ENCODE results near the gene ZBTB17.
"Not testable (repeated sequence)": the region's sequence is repeated elsewhere in the genome, so short reads cannot be mapped to it uniquely, and the experiment has no call there.

Gene ZBTB17

GRCh38 chr1:16010837-16011236 lies 34.9 kb upstream of the ZBTB17 start:
- no peak for DNase-seq

- no peak for DNase-seq
These were observed 33.8 kb upstream of the ZBTB17 start for GRCh38 chr1:16009678-16010077.

DNA sequence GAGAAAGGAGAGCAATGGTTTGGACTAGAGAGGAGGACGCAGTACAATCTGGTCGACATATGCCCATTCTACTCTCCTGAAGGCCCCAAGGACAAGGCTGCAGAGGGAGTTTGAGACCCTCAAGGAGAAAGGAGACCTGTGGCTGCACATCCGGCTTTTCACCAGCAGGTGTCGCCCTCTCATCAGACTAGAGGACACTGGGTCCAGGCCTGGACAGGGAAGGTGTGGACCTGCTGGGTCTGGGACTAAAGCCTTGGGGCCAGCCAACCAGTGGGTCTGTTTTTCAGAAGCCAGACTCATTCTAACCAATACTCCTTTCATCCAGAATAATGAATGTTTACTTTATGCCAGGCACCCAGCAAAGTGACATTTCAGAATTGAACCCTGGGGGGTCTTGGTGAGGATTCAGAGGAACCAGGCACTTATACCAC lies 33.1 kb upstream of the ZBTB17 start:
- DNase-seq: peak; percentile 84

GRCh38 chr1:16007671-16008341 lies 31.9 kb upstream of the ZBTB17 start:
- DNase-seq: no peak

DNA sequence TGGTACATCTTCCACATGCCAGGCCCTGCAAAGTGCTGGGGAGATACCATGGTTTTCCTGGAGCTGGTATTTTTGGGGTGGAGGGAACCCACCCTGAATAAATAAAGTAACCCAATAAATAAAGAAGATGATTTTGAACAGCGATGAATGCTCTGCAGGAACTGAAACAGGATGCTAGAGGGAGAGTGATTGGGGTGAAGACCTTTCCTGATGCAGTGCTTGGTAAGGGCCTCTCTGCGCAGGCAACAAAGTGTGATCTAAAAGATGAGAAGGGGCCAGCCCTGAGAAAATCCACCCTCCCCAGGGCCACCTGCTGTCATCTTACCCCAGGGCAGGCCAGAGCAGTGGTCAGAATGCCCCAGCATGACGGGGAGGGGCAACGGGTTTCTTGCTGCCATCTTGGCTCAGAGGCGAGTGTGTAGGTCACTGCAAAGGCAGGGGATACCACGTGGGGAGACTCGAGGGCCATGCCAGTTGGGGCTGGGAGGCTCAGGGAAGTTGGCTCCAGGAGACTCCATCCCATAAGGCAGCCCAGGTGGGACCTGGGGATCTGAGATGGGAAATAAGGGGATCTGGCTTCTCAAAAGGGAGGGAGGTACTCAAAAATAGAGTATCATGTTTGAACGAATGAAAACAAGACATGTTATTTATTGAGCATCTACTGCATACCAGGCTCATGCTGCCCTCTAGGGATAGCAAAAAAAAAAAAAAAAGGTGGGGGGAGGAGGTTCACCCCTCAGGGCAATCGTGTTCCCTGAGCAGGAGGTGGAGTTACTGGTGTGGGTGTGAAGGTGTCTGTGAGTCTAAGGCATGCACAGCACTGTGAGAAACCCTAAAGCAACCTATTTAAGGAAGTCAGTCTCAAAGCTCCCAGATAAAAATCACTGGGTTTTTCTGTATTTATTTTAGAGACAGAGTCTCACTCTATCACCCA lies 30.9 kb upstream of the ZBTB17 start:
- no peak for DNase-seq

DNA sequence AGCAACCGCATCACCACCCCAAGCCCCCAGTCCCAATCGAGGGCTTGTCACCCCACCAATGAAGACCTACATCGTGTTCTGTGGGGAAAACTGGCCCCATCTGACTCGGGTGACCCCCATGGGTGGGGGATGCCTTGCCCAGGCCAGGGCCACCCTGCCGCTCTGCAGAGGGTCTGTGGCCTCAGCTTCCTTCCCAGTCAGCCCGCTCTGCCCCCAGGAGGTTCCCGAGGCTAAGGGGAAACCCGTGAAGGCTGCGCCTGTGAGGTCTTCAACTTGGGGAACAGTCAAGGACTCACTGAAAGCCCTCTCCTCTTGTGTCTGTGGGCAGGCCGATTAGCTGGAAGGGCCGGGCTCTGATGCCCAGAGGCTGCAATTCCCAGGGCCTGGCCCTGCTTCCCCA lies 30.1 kb upstream of the ZBTB17 start:
- no peak for DNase-seq

DNA sequence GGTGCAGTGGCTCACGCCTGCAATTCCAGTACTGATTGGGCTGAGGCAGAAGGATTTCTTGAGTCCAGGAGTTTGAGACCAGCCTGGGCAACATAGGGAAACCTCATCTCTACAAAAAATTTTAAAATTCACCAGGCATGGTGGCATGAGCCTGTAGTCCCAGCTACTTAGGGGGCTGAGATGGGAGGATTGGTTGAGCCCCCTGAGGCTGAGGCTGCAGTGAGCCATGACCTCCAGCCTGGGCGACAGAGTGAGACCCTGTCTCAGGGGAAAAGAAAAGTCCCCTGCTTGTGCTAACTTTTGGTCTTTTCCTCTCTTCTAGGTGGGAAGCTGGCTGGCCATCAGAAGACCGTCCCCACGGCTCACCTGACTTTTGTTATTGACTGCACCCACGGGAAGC lies 29.7 kb upstream of the ZBTB17 start:
- DNase-seq: no peak

DNA sequence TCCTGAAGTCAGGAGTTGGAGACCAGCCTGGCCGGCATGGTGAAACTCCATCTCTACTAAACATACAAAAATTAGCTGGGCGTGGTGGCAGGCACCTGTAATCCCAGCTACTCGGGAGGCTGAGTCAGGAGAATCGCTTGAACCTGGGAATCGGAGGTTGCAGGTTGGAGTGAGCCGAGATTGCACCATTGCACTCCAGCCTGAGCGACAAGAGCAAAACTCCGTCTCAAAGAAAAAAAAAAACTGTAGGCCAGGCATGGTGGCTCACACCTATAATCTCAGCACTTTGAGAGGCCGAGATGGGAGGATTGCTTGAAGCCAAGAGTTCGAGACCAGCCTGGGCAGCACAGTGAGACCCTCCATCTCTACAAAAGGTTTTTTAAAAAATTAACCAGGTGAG lies 25.4 kb upstream of the ZBTB17 start:
- DNase-seq: not testable (repeated sequence)

DNA sequence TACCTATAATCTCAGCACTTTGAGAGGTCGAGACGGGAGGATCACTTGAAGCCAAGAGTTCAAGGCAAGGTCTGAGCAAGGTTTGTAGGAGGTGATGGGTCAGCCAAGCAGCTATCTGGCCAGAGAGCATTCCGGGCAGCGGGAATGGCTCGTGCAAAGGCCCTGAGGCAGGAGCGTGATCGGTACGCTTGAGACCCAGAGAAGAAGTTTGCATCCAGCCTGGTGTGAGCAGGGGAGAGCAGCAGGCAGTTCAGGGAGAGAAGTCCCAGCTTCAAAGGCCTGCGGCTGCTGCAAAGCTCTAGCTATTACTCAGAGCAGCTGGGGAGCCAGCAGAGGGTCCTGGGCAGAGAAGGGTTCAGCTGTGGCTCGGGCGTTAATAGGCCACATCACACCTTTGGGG lies 23.0 kb upstream of the ZBTB17 start:
- DNase-seq: no peak

- DNase-seq: no peak
These were observed 21.9 kb upstream of the ZBTB17 start for GRCh38 chr1:15997637-15998280.

- no peak for DNase-seq
These were observed 21.2 kb upstream of the ZBTB17 start for GRCh38 chr1:15997076-15997585.

DNA sequence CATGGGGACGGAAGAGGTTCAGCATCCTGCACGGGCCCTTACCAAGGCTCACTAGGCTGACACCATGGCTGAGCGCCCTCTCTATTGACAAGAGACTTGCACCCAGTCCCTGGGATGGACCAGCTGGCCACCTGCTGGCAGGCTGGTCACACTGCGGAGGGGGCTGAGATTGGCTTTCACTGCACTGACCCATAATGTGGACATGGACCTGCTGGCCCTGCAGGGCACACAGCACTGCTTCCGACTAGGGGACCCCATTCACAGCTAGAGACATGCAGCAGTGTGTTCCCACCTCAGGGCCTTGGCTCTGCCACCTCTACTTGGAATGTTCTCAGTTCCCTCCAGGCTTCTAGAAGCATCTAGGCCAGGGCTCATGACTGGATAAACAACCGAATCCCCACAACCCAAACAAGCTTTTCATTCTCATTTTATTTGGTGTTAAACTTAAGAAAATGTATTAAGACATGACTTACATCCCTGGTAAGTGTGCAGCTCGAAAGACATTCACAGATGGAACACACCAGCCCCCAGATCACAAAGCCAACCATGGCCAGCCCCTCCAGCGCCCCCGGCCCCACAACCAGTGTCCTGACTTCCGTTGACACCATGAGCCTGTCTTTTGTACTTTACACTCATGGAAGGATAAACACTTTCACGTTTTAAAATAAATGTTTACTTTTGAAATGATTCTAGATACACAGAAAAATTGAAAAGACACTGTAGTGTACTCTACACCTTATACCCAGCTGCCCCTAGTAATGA lies 18.9 kb upstream of the ZBTB17 start:
- DNase-seq: peak; percentile 60

- DNase-seq: no peak
These were observed 18.2 kb upstream of the ZBTB17 start for GRCh38 chr1:15994081-15994480.

DNA sequence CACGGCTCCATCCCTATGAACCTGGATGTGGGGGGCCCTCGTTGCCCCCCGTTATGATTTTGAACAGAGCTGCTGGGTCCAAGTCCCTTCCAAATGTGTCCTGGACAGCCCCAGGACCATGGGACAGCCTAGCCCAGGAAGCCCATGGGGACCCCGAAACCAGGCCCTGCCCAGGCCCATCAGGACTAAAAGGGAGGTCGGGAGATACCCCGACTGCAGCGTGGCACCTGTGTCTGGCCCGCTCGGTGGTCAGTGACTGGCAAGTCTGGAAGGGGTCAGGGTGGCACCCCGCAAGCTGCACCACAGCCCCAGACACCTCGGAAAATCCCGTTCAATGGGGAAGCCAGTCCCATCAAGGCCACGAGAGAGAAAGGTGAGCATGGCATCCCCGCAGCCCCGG lies 17.8 kb upstream of the ZBTB17 start:
- DNase-seq: no peak

DNA sequence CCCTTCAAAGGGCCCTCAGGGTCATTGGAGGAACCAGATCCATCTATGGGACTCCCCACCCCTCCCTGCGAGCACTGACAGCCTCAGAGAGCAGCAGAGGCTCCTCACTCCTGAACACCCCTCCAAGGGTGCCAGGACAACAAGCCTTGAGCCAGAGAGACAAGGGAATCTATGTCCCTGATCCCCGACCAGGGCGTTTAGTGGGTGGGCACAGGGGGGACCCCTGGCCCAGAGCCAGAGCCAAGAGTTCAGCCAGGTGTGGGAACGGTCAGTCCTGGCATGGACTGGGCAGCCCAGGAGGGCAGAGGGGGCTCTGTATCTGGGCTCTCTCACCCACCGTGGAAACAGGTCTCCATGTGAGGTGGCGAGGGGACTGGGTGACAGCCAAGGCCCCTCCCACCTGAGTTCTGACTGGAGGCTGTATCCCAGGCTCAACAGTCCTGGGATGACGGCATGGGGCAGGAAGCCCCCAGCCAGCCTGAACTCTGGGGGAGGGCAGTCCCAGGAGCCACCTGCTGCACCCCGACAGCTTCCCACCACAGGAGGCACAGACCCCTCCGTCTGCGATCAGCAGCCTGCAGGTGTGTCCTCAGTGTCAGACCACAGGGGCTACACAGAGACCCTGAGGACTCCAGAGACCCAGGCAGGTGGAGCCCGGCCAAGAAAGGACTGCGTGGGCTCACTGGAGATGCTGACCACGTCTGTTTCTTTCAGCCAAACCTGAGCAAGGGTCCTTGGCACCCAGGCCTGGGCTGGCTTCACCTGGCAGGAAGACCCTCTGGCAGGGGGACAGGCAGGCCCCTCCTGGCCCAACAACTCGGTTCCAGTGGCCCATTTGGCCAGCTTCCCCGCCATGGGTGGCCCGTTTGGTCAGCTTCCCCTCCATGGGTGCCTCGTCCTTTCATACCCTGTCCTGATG lies 16.9 kb upstream of the ZBTB17 start:
- DNase-seq: no peak

GRCh38 chr1:15992187-15992553 lies 16.3 kb upstream of the ZBTB17 start:
- no peak for DNase-seq

GRCh38 chr1:15991427-15992186 lies 15.7 kb upstream of the ZBTB17 start:
- no peak for DNase-seq

DNA sequence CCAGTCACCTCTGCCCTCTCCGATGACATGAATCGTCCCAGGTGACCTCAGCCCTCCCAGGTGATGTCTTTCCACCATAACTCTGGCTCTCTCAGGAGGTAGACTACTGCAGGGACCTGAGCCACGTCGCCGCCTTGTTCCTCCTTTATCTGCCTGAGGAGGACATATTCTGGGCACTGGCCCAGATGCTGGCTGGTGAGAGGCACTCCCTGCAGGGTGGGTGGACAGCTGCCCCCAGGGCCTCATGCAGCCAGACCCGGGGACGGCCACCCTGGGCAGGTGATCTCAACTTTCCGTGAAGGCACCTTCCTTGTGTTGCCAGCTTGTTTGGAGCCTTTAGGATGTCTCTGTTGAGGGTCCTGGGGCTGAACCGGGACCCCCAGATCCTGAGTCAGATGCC lies 13.9 kb upstream of the ZBTB17 start:
- no peak for DNase-seq

DNA sequence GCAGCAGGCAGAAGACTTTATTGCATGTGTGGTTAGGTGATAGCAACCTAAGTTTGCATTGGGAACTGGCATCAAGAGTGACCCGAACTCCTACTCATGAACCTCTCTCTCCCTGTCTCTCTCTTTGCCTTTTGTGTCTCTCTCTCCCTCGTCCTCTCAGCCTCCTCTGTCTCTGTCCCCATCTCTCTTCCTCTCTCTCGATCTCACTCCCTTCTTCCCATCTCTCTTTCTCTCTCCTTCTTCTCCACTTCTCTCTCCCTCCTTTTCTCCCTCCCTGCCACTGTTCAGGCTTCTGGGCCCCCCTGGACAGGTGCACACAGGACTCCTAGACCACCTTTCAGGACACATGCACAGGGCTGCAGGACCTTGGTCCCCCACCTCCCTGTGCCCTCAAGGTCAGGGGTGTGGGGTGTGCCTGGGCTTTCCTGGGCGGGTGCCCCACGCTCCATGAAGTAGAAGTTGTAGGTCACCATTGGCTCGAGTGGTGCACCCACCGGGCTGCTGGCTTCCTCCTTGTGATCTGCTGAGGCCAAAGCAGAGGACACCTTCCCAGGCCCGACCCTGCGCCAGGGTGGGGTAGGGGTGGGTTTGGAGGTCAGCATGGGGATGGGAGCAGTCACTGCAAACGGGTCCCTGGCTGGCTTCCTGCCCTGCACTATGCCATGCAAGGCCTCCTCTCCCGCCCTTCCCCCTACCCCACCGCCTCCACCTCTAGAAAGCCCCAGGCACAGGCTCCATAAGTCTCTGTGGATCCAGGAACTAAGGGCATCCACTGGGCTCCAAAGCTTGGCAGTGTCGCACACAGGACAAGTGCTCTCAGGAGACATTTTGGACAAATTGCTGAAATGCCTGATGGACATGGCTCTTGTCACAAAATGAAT lies 13.2 kb upstream of the ZBTB17 start:
- DNase-seq: no peak

Measured in femur (tissue), 1 donor.